ENCODE results near the gene MAML3. TPM values are rescaled to one million over a fixed set of nuclear protein-coding genes. Genes with fewer than 3 reads are reported as not detected.
A peak's percentile ranks its signal among the peaks of the same experiment; 100 is the strongest.

MAML3 gene
- polyA plus RNA-seq, 4 donors, result 13.5 to 17.9 (median 16.5) TPM

DNA sequence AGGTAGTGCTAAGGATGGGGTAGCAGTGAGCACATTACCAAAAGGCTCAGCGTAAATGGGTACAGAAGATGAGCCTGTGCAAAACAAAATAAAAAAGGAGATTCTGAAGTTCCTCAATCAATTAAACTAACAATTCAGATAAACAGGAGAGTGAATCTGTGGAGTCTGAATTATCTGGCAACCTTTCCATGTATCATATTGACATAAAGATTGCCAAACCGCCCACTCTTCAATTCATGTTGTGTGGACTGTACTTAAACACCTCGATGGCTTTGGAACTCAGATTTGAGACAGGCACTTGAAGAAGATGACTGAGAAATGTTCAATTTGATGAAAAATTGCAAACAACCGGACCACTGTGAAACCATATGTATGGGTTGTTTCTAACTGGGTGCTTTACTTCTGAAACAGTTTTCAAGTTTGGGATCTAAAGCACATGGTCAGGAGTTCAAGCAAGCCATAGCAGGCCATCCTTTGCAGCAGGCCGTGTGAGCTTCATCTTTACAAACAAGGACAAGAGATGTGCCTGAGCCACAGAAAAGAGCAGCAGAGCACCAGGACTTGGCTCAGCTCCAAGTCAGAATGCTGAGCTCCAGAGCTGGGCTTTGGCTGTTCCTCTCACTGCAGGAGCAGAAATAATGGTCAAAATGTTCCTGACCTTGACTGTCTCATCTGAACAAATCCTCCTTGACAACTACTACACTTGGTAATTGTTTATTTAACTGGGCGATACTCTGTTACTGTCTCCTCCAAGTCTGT lies 380.2 kb downstream of the MAML3 start:
- no peak for DNase-seq (ENCODE audit: low read depth in 4 of 4, low spot score in 3 of 4)

DNA sequence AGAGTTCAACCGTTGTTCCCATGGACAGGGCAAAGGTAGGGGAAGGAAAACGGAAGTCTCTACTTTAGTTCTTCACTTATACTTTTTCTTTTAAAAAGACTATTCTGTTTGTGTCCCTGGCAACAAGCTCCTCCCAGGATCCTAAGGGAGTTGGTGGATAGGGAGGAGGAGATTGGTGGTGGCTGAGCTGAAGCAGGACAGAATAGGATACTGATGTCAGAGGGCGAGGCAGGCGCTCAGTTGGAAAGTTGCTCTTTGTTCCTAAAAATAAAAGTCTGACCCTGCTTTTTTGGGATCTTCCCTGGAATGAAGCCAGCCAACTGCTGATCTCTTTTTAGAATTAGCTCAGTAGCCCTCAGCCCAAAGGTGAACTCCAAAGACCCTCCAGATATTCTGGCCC lies 383.6 kb downstream of the MAML3 start:
- no peak for DNase-seq (ENCODE audit: low read depth in 4 of 4, low spot score in 3 of 4)

DNA sequence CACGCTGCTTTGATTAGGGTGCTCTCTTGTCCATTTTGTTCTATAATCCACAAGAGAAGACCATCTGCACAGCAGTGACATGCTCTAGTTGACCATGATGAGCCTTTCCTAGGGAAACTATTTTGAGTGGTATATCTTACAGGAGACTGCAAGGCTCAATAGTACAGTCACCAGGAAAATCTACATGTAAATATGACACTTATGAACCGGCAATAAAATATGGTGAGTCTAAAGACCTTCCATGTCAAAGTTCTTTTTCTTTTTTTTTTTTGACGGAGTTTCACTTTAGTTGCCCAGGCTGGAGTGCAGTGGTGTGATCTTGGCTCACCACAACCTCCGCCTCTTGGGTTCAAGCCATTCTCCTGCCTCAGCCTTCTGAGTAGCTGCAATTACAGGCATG lies 384.6 kb downstream of the MAML3 start:
- DNase-seq (ENCODE audit: low read depth in 4 of 4, low spot score in 3 of 4), result no peak

GRCh38 chr4:139768896-139769295 lies 385.1 kb downstream of the MAML3 start:
- no peak for DNase-seq (ENCODE audit: low read depth in 4 of 4, low spot score in 3 of 4)

DNA sequence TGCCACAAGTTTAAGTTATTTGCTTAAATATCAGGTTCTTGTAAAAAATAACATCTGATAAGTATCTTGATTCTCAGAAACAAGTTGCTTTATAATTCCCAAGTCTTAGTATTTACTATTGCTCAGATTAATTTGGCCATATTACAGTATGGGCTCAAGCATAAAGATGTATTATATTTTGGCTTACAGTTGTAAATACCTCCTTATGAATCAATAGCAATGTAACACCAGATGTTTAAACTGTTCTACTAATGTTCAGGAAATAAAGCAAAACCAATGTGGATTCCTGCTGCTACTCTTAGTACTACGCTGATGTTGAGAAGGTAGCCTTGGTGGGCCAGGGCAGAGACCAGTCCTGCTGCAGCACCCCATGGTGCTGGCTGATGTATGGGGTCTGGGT lies 385.6 kb downstream of the MAML3 start:
- no peak for DNase-seq (ENCODE audit: low read depth in 4 of 4, low spot score in 3 of 4)

- no peak for DNase-seq (ENCODE audit: low read depth in 4 of 4, low spot score in 3 of 4)
Observed at GRCh38 chr4:139767585-139767984, 386.4 kb downstream of the MAML3 start.

GRCh38 chr4:139767168-139767567 lies 386.8 kb downstream of the MAML3 start:
- DNase-seq (ENCODE audit: low read depth in 4 of 4, low spot score in 3 of 4), result no peak

DNA sequence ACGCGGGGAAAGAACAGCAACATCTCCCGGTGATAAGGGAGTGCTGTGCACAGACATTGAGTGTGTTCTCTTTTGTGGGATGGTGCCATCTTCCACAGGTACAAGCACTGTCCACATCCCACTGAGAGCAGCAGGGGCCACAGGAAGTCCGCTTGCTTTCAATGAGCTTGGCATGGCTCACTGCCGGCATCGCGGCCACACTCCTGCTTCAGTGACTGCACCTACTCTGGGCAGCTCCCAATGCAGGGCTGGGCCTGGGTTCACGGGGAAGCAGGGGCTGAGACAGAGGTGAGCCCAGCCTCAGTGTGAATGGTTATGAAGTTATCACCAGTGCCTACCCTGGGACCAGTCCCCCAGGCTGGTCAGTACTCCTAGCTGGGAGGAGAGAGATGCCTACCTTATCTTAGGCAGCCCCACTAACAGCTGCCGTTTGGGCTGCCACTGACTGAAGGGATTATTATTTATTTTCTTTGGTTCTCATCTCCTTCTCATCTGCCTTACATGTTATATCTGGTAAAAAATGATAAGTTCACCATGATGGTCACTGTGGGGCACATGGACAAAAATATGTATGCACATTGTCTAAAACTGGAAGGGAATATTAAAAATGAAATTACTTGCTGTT lies 389.2 kb downstream of the MAML3 start:
- no peak for DNase-seq (ENCODE audit: low read depth in 4 of 4, low spot score in 3 of 4)

- DNase-seq (ENCODE audit: low read depth in 4 of 4, low spot score in 3 of 4), result no peak
Observed at GRCh38 chr4:139764182-139764581, 389.8 kb downstream of the MAML3 start.

GRCh38 chr4:139763672-139764071 lies 390.3 kb downstream of the MAML3 start:
- DNase-seq (ENCODE audit: low read depth in 4 of 4, low spot score in 3 of 4), result peak in 1 of 4 donors; percentile 60

DNA sequence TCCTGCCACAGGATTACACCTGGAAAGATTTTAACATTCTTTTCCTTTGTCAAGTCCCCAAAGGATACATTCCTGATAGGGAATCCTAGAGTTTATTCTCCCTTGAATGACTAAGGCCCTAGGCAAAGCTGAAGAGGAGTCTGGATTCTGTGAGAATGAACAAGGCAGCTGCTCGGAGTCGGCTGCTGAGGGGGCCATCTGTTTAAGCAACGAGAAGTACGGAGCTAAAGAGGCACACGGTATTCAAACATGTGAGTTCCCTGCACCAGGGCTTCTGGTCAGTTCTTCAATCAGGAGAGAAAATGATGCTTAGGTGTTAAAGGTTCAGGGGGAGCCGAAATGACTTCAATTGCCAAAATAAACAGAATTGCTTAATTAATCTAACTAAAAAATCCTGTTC lies 390.8 kb downstream of the MAML3 start:
- no peak for DNase-seq (ENCODE audit: low read depth in 4 of 4, low spot score in 3 of 4)

- DNase-seq (ENCODE audit: low read depth in 4 of 4, low spot score in 3 of 4), result no peak
Observed at GRCh38 chr4:139762720-139763119, 391.3 kb downstream of the MAML3 start.

- DNase-seq (ENCODE audit: low read depth in 4 of 4, low spot score in 3 of 4), result no peak
Observed at GRCh38 chr4:139761461-139761860, 392.5 kb downstream of the MAML3 start.

GRCh38 chr4:139760567-139760966 lies 393.4 kb downstream of the MAML3 start:
- DNase-seq (ENCODE audit: low read depth in 4 of 4, low spot score in 3 of 4), result no peak

- no peak for DNase-seq (ENCODE audit: low read depth in 4 of 4, low spot score in 3 of 4)
Observed at GRCh38 chr4:139759097-139759496, 394.9 kb downstream of the MAML3 start.

DNA sequence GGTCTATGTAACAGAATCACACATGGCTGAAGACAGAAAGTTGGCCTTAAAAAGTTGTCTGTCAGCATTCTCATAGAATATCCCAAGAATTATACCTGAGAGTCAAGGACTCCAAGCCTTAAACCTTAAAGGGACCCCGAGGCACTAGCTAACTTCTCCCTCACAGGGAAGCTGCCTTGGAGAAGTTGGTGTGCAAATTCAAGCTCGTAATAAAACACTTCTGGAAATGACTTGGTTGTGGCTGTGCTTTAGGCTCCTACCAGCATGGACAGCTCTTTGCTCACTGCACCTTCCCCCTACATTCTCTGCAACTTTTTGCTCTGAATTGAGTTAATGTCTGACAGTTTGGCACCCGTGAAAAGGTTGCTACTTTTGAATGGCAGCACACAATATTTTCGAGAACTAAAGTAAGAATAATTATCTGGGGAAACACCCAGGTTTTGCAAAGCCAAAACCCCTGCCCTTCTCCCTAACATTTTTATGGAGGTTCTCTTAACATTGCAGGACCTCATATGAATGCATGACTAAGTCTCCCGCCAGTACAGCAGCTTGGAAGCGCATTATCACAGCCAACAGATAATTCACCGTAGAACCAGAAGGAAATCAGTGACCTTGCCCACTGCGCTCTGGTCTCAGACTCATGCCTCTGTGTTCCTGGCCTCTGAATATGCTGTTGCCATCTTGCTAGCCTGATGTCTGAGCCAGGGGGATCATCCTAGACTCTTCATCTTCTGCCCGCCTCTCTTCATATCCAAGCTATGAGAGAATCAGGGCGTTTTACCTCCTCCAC lies 397.4 kb downstream of the MAML3 start:
- no peak for DNase-seq (ENCODE audit: low read depth in 4 of 4, low spot score in 3 of 4)

- no peak for DNase-seq (ENCODE audit: low read depth in 4 of 4, low spot score in 3 of 4)
Observed at GRCh38 chr4:139754938-139755337, 399.0 kb downstream of the MAML3 start.

DNA sequence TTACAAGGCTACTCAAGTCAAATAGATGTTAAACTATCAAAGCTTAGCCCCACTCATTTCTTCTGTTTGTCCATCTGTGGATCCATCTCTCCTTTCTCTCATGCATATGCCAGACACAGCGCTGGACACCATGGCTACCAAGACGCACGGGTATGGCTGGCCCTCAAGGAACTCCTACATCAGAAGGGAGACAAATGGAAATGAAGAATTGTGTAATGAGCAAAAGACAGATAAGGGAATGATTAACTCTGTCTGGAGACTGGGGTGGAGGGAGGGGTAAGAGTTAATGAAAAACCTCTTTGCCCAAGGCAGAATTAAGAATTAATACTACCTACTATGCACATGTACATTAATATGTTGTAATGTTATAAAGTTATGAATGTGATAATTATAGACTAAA lies 400.3 kb downstream of the MAML3 start:
- DNase-seq (ENCODE audit: low read depth in 4 of 4, low spot score in 3 of 4), result no peak

- DNase-seq (ENCODE audit: low read depth in 4 of 4, low spot score in 3 of 4), result no peak
Observed at GRCh38 chr4:139749835-139750498, 404.0 kb downstream of the MAML3 start.

GRCh38 chr4:139749338-139749737 lies 404.6 kb downstream of the MAML3 start:
- DNase-seq (ENCODE audit: low read depth in 4 of 4, low spot score in 3 of 4), result no peak

Data from left renal pelvis (tissue), 4 donors.